H1 (cell line): ENCODE data around the gene MSH4. TPM values are rescaled to one million over a fixed set of nuclear protein-coding genes. Genes with fewer than 3 reads are reported as not detected.

Source experiments
- CTCF ChIA-PET: fragments of 300-600 bp; sonication (Branson Sonifier 250); formaldehyde crosslinking; loops from one replicate; lab custom pipeline; 2021; ENCODE audit not compliant: partially characterized antibody; lab: Charles Lee
- POLR2A ChIA-PET: fragments of 300-600 bp; sonication (Branson Sonifier 250); formaldehyde crosslinking; loops from one replicate; lab custom pipeline; 2021; ENCODE audit warnings: inconsistent platforms; ENCODE audit not compliant: partially characterized antibody; lab: Charles Lee
- DNase-seq, 2 experiments: peaks; one replicate each; pipeline versions ENCODE4 v3.0.0 to v3.0.0-alpha.2; 2010 to 2022; ENCODE audit warnings: low spot score in 2 of 2, low read depth in 1 of 2, mixed read lengths in 1 of 2
- FAIRE-seq: peaks from 2 replicates; lab custom pipeline; 2011; peaks lifted over from hg19 to GRCh38; lab: Jason Lieb, UNC
- H2AFZ ChIP-seq: 2 replicates; pipeline ENCODE4 v1.8.1; 2012; ENCODE audit warnings: low read length, inconsistent platforms
- H2AK5ac ChIP-seq: 2 replicates; pipeline ENCODE4 v1.6.1; 2013; ENCODE audit warnings: low read depth, low read length
- H2BK120ac ChIP-seq: replicated peaks from 2 replicates; pipeline ENCODE3; 2013; ENCODE audit warnings: low read depth, low read length, inconsistent platforms
- H2BK12ac ChIP-seq: 2 replicates; pipeline ENCODE4 v1.6.1; 2013; ENCODE audit warnings: low read depth, low read length
- H2BK15ac ChIP-seq: 2 replicates; pipeline ENCODE4 v1.6.1; 2013; ENCODE audit warnings: low read length
- H2BK20ac ChIP-seq: 2 replicates; pipeline ENCODE4 v1.6.1; 2013; ENCODE audit warnings: low read length
- H2BK5ac ChIP-seq: 2 replicates; pipeline ENCODE4 v1.6.1; 2013; ENCODE audit warnings: low read depth, low read length
- H3K14ac ChIP-seq: 2 replicates; pipeline ENCODE4 v1.6.1; 2013; ENCODE audit warnings: inconsistent platforms; ENCODE audit not compliant: insufficient read length
- H3K18ac ChIP-seq: 2 replicates; pipeline ENCODE4 v1.6.1; 2013; ENCODE audit warnings: low read length; ENCODE audit errors: extremely low read depth
- H3K23ac ChIP-seq: 2 replicates; pipeline ENCODE4 v1.6.1; 2013; ENCODE audit warnings: inconsistent platforms; ENCODE audit not compliant: insufficient read length
- H3K23me2 ChIP-seq: 2 replicates; pipeline ENCODE4 v1.6.1; 2013; ENCODE audit warnings: low read depth, low read length
- H3K27ac ChIP-seq: 2 replicates; pipeline ENCODE4 v1.6.1; 2011; ENCODE audit warnings: low read depth, low read length, inconsistent platforms
- H3K27me3 ChIP-seq, 4 experiments: replicated peaks in 1 of 4; 1 replicate in 1 of 4; 2 replicates in 3 of 4; pipeline versions ENCODE4 v1.6.1 to v1.8.1; 2011 to 2013; ENCODE audit warnings: low read length in 3 of 4, mild to moderate bottlenecking in 3 of 4, inconsistent platforms in 2 of 4, mixed read lengths in 2 of 4, moderate library complexity in 1 of 4; ENCODE audit not compliant: control insufficient read depth in 3 of 4, insufficient read depth in 3 of 4; ENCODE audit errors: extremely low read depth in 1 of 4
- H3K36me3 ChIP-seq, 4 experiments: 2 replicates each; pipeline versions ENCODE4 v1.6.1 to v1.8.1; 2011 to 2013; ENCODE audit warnings: mild to moderate bottlenecking in 4 of 4, low read length in 3 of 4, moderate library complexity in 2 of 4, control low read depth in 1 of 4, inconsistent platforms in 1 of 4; ENCODE audit not compliant: insufficient read depth in 4 of 4, control insufficient read depth in 2 of 4
- H3K4ac ChIP-seq: replicated peaks from 2 replicates; pipeline ENCODE3; 2013; ENCODE audit warnings: low read length, low read depth, mixed read lengths, inconsistent platforms; ENCODE audit not compliant: insufficient read length
- H3K4me1 ChIP-seq, 4 experiments: replicated peaks in 1 of 4; 1 replicate in 1 of 4; 2 replicates in 3 of 4; pipeline versions ENCODE4 v1.6.1 to v1.8.1; 2011 to 2013; ENCODE audit warnings: low read length in 3 of 4, inconsistent platforms in 2 of 4, mixed read lengths in 1 of 4; ENCODE audit not compliant: insufficient read depth in 4 of 4, control insufficient read depth in 3 of 4
- H3K4me2 ChIP-seq, 2 experiments: 2 replicates each; pipeline versions ENCODE4 v1.6.1 to v1.8.1; 2011 to 2013; ENCODE audit warnings: low read depth in 2 of 2, low read length in 2 of 2, control low read depth in 1 of 2, inconsistent platforms in 1 of 2, mild to moderate bottlenecking in 1 of 2; ENCODE audit not compliant: insufficient read depth in 1 of 2
- H3K4me3 ChIP-seq, 4 experiments: fragments of 200-600, 300-600 bp in 1 of 4; sonication (generic), shearing (Covaris generic), sonication (Bioruptor Twin) in 1 of 4; 2 replicates each; pipeline versions ENCODE4 v1.5.1 to v1.8.1; 2011 to 2016; ENCODE audit warnings: low read length in 4 of 4, low read depth in 3 of 4, control low read depth in 2 of 4, inconsistent platforms in 2 of 4, mild to moderate bottlenecking in 2 of 4, mixed read lengths in 1 of 4, moderate library complexity in 1 of 4; ENCODE audit not compliant: insufficient read depth in 2 of 4; ENCODE audit errors: extremely low read depth in 1 of 4
- H3K56ac ChIP-seq: replicated peaks from 2 replicates; pipeline ENCODE3; 2013; ENCODE audit warnings: low read depth, mild to moderate bottlenecking, mixed read lengths, low read length, inconsistent platforms; ENCODE audit not compliant: insufficient read length
- H3K79me1 ChIP-seq: 2 replicates; pipeline ENCODE4 v1.6.1; 2013; ENCODE audit warnings: low read depth, low read length, control low read depth
- H3K79me2 ChIP-seq, 2 experiments: 2 replicates each; pipeline versions ENCODE4 v1.6.1 to v1.8.1; 2012 to 2013; ENCODE audit warnings: low read length in 2 of 2, mild to moderate bottlenecking in 2 of 2, inconsistent platforms in 1 of 2; ENCODE audit not compliant: insufficient read depth in 2 of 2, control insufficient read depth in 1 of 2
- H3K9ac ChIP-seq, 4 experiments: replicated peaks in 1 of 4; 1 replicate in 1 of 4; 2 replicates in 3 of 4; pipeline versions ENCODE4 v1.6.1 to v1.8.1; 2011 to 2013; ENCODE audit warnings: low read depth in 3 of 4, low read length in 3 of 4, control low read depth in 2 of 4, mild to moderate bottlenecking in 2 of 4, moderate library complexity in 2 of 4, inconsistent platforms in 1 of 4; ENCODE audit errors: extremely low read depth in 1 of 4
- H3K9me3 ChIP-seq, 2 experiments: 2 replicates each; pipeline versions ENCODE4 v1.6.1 to v1.8.1; 2012 to 2013; ENCODE audit warnings: mild to moderate bottlenecking in 2 of 2, moderate library complexity in 2 of 2, control low read depth in 1 of 2, inconsistent platforms in 1 of 2, low read depth in 1 of 2, low read length in 1 of 2, mixed read lengths in 1 of 2; ENCODE audit not compliant: insufficient read depth in 2 of 2
- H4K20me1 ChIP-seq, 2 experiments: replicated peaks in 1 of 2; 2 replicates each; pipeline versions ENCODE3 to v1.8.1; 2011 to 2013; ENCODE audit warnings: inconsistent platforms in 2 of 2, low read length in 2 of 2, mild to moderate bottlenecking in 1 of 2; ENCODE audit not compliant: insufficient read depth in 2 of 2, control insufficient read depth in 1 of 2
- H4K5ac ChIP-seq: 2 replicates; pipeline ENCODE4 v1.6.1; 2013; ENCODE audit warnings: low read length, low read depth, mixed read lengths, inconsistent platforms; ENCODE audit not compliant: insufficient read length
- H4K8ac ChIP-seq: 2 replicates; pipeline ENCODE4 v1.8.0; 2013; ENCODE audit warnings: mild to moderate bottlenecking, moderate library complexity, low read length, inconsistent platforms; ENCODE audit not compliant: insufficient read depth; ENCODE audit errors: extremely low read depth
- H4K91ac ChIP-seq: replicated peaks from 2 replicates; pipeline ENCODE3; 2013; ENCODE audit warnings: low read length, mixed read lengths, inconsistent platforms; ENCODE audit not compliant: insufficient read length
- BCL11A ChIP-seq, 2 experiments: IDR thresholded peaks; one replicate each; pipeline ENCODE4 v1.6.1; 2011; ENCODE audit warnings: low read depth in 2 of 2, low read length in 2 of 2, mild to moderate bottlenecking in 2 of 2
- CREB1 ChIP-seq: IDR thresholded peaks from 2 replicates; pipeline ENCODE4 v1.6.1; 2012; ENCODE audit warnings: inconsistent platforms
- CTBP2 ChIP-seq: IDR thresholded peaks from 2 replicates; pipeline ENCODE4 v1.7.0; 2011; ENCODE audit warnings: borderline replicate concordance, mild to moderate bottlenecking, moderate library complexity, mixed read lengths, low read length; ENCODE audit not compliant: insufficient read depth, insufficient read length
- EP300 ChIP-seq, 2 experiments: IDR thresholded peaks; 1 replicate in 1 of 2; 2 replicates in 1 of 2; pipeline ENCODE4 v1.6.1; 2011 to 2012; ENCODE audit warnings: low read depth in 2 of 2, low read length in 2 of 2, mild to moderate bottlenecking in 2 of 2, borderline replicate concordance in 1 of 2, inconsistent platforms in 1 of 2, moderate library complexity in 1 of 2
- POU5F1 ChIP-seq: IDR thresholded peaks from 2 replicates; pipeline ENCODE4 v1.6.1; 2011; ENCODE audit warnings: low read depth, mild to moderate bottlenecking, low read length, moderate library complexity
- SP4 ChIP-seq: IDR thresholded peaks from 2 replicates; pipeline ENCODE4 v1.6.1; 2012; ENCODE audit warnings: low read length, inconsistent platforms
- TCF12 ChIP-seq: IDR thresholded peaks from 2 replicates; pipeline ENCODE4 v1.6.1; 2011; ENCODE audit warnings: low read depth, mild to moderate bottlenecking, low read length
- TEAD4 ChIP-seq: IDR thresholded peaks from 2 replicates; pipeline ENCODE4 v1.6.1; 2012; ENCODE audit warnings: low read depth, low read length, inconsistent platforms, mixed read lengths
- YY1 ChIP-seq: IDR thresholded peaks from 2 replicates; pipeline ENCODE4 v1.6.1; 2011; ENCODE audit warnings: low read depth, mild to moderate bottlenecking, low read length
- ZNF274 ChIP-seq: IDR thresholded peaks from 2 replicates; pipeline ENCODE4 v1.7.0; 2012; ENCODE audit warnings: low read length, borderline replicate concordance; ENCODE audit errors: extremely low read depth
- WGBS, 2 experiments: shearing (Covaris generic) in 1 of 2; methylation state at CpG; one replicate each; pipeline versions ENCODE4 v1.1.6 to v1.1.7; 2013 to 2015; ENCODE audit warnings: low lambda C conversion rate in 2 of 2, mixed read lengths in 2 of 2, inconsistent platforms in 1 of 2, low coverage in 1 of 2, missing lambda C conversion rate in 1 of 2; ENCODE audit not compliant: insufficient replicate concordance in 2 of 2, insufficient coverage in 1 of 2, insufficient read length in 1 of 2; ENCODE audit errors: extremely low coverage in 1 of 2, missing lambda C conversion rate in 1 of 2; 5-methylcytosine and 5-hydroxymethylcytosine counted together
- polyA plus RNA-seq, 7 experiments: library from polyadenylated mRNA; depleted of rRNA in 3 of 7; stranded (reverse) in 5 of 7; unstranded in 2 of 7; fragments of >200 nt in 5 of 7; fragments of 200-250 nt in 2 of 7; gene quantifications; 1 replicate in 5 of 7; 2 replicates in 1 of 7; 4 replicates in 1 of 7; pipeline versions ENCODE4 v1.2.1 to v1.2.3, GENCODE V29; 2011 to 2013; ENCODE audit warnings: missing spikeins in 2 of 7, mixed read lengths in 2 of 7
- total RNA-seq: library from RNA; stranded (reverse); fragmentation: NEBNext Ultra II Directional; extraction: Animal tissue kit (Norgen Biotek cat#: 25700); gene quantifications from 2 replicates; pipeline ENCODE4 v1.2.1, GENCODE V29; 2021

The MSH4 gene
- total and polyA plus RNA-seq, 2 of the 8 experiments (the other 6 are each of a cell fraction or from before 2014, with no cell fraction given) = 0.03 to 0.22 TPM

- Histone ChIP-seq H3K18ac (no peak overlapping the region), H2BK12ac (no peak overlapping the region), H2BK20ac (no peak overlapping the region), H3K4ac (no peak overlapping the region), H3K27ac (no peak overlapping the region), H3K9me3 (no peaks in the 10 kb centered on the region), H2AK5ac (no peak overlapping the region), H3K79me2 (no peaks in the 10 kb centered on the region), H2AFZ (no peak overlapping the region), H3K9ac (no peak overlapping the region), H3K4me1 (no peaks in the 10 kb centered on the region), H4K91ac (no peak overlapping the region), H3K14ac (no peak overlapping the region), H4K8ac (no peak overlapping the region), H3K23me2 (no peaks in the 10 kb centered on the region), H2BK120ac (no peak overlapping the region), H3K27me3 (no peaks in the 10 kb centered on the region), H4K5ac (no peak overlapping the region), H3K23ac (no peak overlapping the region), H4K20me1 (no peaks in the 10 kb centered on the region), H3K4me2 (no peak overlapping the region), H3K36me3 (no peaks in the 10 kb centered on the region), H3K56ac (no peak overlapping the region), H2BK15ac (no peak overlapping the region), H2BK5ac (no peak overlapping the region), H3K4me3 (no peak overlapping the region), H3K79me1 (no peaks in the 10 kb centered on the region)
- POLR2A ChIA-PET = no interaction called here
- CTCF ChIA-PET = no interaction called here
- WGBS, 2 experiments = 78% methylated on average over 2 of the region's 2 CpGs; no CpG with 5 or more reads in 1 of the 2 experiments
- no peak for DNase-seq
- FAIRE-seq = no peak
- TF ChIP-seq TCF12 = no peak
- no peak for TF ChIP-seq SP4
- TF ChIP-seq BCL11A (IDR thresholded peaks at IDR 0.05; ENCODE audit: low read depth in 2 of 2, low read length in 2 of 2) = no peak
- no peak for TF ChIP-seq YY1
- no peak for TF ChIP-seq EP300 (IDR thresholded peaks at IDR 0.05; ENCODE audit: borderline replicate concordance in 1 of 2, low read depth in 2 of 2, low read length in 2 of 2)
- TF ChIP-seq CREB1 = no peak
- TF ChIP-seq ZNF274 = no peak
- TF ChIP-seq CTBP2 = no peak
- TF ChIP-seq TEAD4 = no peak
- TF ChIP-seq POU5F1 = no peak
These were observed 41.4 kb downstream of the MSH4 start for GRCh38 chr1:75838079-75838478.
